ENCODE measurements around the gene TRPM4. TPM values are rescaled to one million over a fixed set of nuclear protein-coding genes. Genes with fewer than 3 reads are reported as not detected.

The TRPM4 gene
- total and polyA plus RNA-seq, 2 experiments from 2014 or later, result 16.5 to 25.7 TPM

DNA sequence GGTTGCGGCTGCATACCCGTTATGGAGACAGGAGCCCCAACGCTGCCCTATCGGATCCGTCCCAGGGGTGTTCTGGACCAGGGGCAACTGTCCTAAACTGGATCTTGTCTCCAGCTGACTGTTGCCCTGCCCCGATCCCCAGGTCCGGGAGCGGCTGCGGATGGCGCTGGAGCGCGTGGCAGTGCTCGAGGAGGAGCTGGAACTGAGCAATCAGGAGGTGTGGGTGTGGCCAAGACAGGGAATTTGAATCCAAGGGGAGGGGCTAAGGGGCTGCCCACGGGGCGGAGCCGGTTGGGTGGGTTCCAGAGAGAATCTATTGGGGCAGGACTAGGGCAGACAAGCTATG is 28.4 kb upstream of the TRPM4 start:
- peak overlapping the region; percentile 85 for H3K4me3 Mint-ChIP-seq
- peaks cover 10% of the 10 kb centered on the region for H3K36me3 Mint-ChIP-seq (ENCODE audit: low read depth)

DNA sequence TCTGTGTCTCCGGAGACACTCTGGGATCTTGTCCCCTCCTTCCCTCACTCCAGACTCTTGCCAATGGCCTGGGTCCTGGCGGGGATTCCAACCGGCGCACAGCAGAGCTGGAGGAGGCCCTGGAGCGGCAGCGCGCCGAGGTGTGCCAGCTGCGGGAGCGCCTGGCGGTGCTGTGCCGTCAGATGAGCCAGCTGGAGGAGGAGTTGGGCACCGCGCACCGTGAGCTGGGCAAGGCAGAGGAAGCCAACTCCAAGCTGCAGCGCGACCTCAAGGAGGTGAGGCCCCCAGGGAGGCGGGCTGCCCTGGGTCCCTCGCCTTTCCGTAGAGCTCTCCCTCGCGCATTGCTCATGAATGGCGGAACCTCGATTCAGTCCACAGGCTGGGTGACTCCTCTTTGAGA is 27.3 kb upstream of the TRPM4 start:
- H2AFZ ChIP-seq, result no peak overlapping the region
- peaks cover 23% of the 10 kb centered on the region; the same call in 1 of the 2 replicates for H3F3A ChIP-seq (replicated peaks; ENCODE audit: low read depth)
- H3K36me3 ChIP-seq (ENCODE audit: insufficient read depth), result peaks cover 2% of the 10 kb centered on the region; the same call in 1 of the 2 replicates
- no peaks in the 10 kb centered on the region for H3K79me2 ChIP-seq (replicated peaks; ENCODE audit: insufficient read depth)
- no peak overlapping the region for H3K27ac ChIP-seq (ENCODE audit: low read depth)
- H3K4me3 Mint-ChIP-seq, result no peak overlapping the region; the same call in 2 of the 3 replicates
- ATAC-seq, result no peak
- DNase-seq (ENCODE audit: low spot score), result no peak
- peaks cover 26% of the 10 kb centered on the region for H3K4me1 Mint-ChIP-seq
- H3K36me3 Mint-ChIP-seq (ENCODE audit: low read depth), result peaks cover 19% of the 10 kb centered on the region
- no peak overlapping the region for H3K27ac Mint-ChIP-seq
- H3K4me3 ChIP-seq, result no peak overlapping the region
- peaks cover 7% of the 10 kb centered on the region for H3K27me3 Mint-ChIP-seq (ENCODE audit: insufficient read depth, low read depth, poor library complexity)
- H3K4me1 ChIP-seq (ENCODE audit: insufficient read depth), result peaks cover 18% of the 10 kb centered on the region
- no peaks in the 10 kb centered on the region for H4K20me1 ChIP-seq (replicated peaks; ENCODE audit: insufficient read depth)
- no peak overlapping the region for H3K4me2 ChIP-seq
- no peaks in the 10 kb centered on the region for H3K9me3 Mint-ChIP-seq
- H3K9me2 ChIP-seq (ENCODE audit: insufficient read depth), result no peaks in the 10 kb centered on the region
- no peaks in the 10 kb centered on the region for H3K27me3 ChIP-seq (ENCODE audit: insufficient read depth)
- TF ChIP-seq STAT1 (IDR thresholded peaks at IDR 0.05; ENCODE audit: unreplicated experiment) (no peak), JUNB (IDR thresholded peaks at IDR 0.05; ENCODE audit: unreplicated experiment) (no peak), POLR2AphosphoS5 (IDR thresholded peaks at IDR 0.05; ENCODE audit: low read depth) (no peak), CREB1 (CRISPR knock-in tag; IDR thresholded peaks at IDR 0.05; ENCODE audit: low read depth) (no peak), EZH2 (IDR thresholded peaks at IDR 0.05; ENCODE audit: low read depth, unreplicated experiment) (no peak), NANOG (IDR thresholded peaks at IDR 0.05; ENCODE audit: borderline replicate concordance) (no peak), ZNF331 (CRISPR knock-in tag; IDR thresholded peaks at IDR 0.05; ENCODE audit: low read depth) (no peak)
- TF ChIP-seq, protein P1, sequence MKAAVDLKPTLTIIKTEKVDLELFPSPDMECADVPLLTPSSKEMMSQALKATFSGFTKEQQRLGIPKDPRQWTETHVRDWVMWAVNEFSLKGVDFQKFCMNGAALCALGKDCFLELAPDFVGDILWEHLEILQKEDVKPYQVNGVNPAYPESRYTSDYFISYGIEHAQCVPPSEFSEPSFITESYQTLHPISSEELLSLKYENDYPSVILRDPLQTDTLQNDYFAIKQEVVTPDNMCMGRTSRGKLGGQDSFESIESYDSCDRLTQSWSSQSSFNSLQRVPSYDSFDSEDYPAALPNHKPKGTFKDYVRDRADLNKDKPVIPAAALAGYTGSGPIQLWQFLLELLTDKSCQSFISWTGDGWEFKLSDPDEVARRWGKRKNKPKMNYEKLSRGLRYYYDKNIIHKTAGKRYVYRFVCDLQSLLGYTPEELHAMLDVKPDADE (IDR thresholded peaks at IDR 0.05), result no peak
- TF ChIP-seq, protein P2, sequence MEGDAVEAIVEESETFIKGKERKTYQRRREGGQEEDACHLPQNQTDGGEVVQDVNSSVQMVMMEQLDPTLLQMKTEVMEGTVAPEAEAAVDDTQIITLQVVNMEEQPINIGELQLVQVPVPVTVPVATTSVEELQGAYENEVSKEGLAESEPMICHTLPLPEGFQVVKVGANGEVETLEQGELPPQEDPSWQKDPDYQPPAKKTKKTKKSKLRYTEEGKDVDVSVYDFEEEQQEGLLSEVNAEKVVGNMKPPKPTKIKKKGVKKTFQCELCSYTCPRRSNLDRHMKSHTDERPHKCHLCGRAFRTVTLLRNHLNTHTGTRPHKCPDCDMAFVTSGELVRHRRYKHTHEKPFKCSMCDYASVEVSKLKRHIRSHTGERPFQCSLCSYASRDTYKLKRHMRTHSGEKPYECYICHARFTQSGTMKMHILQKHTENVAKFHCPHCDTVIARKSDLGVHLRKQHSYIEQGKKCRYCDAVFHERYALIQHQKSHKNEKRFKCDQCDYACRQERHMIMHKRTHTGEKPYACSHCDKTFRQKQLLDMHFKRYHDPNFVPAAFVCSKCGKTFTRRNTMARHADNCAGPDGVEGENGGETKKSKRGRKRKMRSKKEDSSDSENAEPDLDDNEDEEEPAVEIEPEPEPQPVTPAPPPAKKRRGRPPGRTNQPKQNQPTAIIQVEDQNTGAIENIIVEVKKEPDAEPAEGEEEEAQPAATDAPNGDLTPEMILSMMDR (conservative IDR thresholded peaks at IDR 0.05; ENCODE audit: low read depth in 2 of 2), result no peak
- TF ChIP-seq, protein P3, sequence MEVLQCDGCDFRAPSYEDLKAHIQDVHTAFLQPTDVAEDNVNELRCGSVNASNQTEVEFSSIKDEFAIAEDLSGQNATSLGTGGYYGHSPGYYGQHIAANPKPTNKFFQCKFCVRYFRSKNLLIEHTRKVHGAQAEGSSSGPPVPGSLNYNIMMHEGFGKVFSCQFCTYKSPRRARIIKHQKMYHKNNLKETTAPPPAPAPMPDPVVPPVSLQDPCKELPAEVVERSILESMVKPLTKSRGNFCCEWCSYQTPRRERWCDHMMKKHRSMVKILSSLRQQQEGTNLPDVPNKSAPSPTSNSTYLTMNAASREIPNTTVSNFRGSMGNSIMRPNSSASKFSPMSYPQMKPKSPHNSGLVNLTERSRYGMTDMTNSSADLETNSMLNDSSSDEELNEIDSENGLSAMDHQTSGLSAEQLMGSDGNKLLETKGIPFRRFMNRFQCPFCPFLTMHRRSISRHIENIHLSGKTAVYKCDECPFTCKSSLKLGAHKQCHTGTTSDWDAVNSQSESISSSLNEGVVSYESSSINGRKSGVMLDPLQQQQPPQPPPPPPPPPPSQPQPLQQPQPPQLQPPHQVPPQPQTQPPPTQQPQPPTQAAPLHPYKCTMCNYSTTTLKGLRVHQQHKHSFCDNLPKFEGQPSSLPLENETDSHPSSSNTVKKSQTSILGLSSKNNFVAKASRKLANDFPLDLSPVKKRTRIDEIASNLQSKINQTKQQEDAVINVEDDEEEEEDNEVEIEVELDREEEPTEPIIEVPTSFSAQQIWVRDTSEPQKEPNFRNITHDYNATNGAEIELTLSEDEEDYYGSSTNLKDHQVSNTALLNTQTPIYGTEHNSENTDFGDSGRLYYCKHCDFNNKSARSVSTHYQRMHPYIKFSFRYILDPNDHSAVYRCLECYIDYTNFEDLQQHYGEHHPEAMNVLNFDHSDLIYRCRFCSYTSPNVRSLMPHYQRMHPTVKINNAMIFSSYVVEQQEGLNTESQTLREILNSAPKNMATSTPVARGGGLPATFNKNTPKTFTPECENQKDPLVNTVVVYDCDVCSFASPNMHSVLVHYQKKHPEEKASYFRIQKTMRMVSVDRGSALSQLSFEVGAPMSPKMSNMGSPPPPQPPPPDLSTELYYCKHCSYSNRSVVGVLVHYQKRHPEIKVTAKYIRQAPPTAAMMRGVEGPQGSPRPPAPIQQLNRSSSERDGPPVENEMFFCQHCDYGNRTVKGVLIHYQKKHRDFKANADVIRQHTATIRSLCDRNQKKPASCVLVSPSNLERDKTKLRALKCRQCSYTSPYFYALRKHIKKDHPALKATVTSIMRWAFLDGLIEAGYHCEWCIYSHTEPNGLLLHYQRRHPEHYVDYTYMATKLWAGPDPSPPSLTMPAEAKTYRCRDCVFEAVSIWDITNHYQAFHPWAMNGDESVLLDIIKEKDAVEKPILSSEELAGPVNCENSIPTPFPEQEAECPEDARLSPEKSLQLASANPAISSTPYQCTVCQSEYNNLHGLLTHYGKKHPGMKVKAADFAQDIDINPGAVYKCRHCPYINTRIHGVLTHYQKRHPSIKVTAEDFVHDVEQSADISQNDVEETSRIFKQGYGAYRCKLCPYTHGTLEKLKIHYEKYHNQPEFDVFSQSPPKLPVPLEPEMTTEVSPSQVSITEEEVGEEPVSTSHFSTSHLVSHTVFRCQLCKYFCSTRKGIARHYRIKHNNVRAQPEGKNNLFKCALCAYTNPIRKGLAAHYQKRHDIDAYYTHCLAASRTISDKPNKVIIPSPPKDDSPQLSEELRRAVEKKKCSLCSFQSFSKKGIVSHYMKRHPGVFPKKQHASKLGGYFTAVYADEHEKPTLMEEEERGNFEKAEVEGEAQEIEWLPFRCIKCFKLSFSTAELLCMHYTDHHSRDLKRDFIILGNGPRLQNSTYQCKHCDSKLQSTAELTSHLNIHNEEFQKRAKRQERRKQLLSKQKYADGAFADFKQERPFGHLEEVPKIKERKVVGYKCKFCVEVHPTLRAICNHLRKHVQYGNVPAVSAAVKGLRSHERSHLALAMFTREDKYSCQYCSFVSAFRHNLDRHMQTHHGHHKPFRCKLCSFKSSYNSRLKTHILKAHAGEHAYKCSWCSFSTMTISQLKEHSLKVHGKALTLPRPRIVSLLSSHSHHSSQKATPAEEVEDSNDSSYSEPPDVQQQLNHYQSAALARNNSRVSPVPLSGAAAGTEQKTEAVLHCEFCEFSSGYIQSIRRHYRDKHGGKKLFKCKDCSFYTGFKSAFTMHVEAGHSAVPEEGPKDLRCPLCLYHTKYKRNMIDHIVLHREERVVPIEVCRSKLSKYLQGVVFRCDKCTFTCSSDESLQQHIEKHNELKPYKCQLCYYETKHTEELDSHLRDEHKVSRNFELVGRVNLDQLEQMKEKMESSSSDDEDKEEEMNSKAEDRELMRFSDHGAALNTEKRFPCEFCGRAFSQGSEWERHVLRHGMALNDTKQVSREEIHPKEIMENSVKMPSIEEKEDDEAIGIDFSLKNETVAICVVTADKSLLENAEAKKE (CRISPR knock-in tag; IDR thresholded peaks at IDR 0.05), result no peak

More for the DNA sequence above, 28.4 kb upstream of the TRPM4 start:
- Mint-ChIP-seq H3K9me3 (no peaks in the 10 kb centered on the region), H3K27me3 (ENCODE audit: insufficient read depth, low read depth, poor library complexity) (peaks cover 8% of the 10 kb centered on the region), H3K4me1 (peaks cover 29% of the 10 kb centered on the region), H3K27ac (no peak overlapping the region; the same call in 1 of the 2 replicates)
- Histone ChIP-seq H3K4me3 (peak overlapping the region; percentile 69), H3F3A (replicated peaks; ENCODE audit: low read depth) (peaks cover 18% of the 10 kb centered on the region; the same call in 1 of the 2 replicates), H3K27ac (ENCODE audit: low read depth) (no peak overlapping the region), H3K27me3 (ENCODE audit: insufficient read depth) (no peaks in the 10 kb centered on the region), H3K9me2 (ENCODE audit: insufficient read depth) (no peaks in the 10 kb centered on the region), H2AFZ (no peak overlapping the region), H3K36me3 (ENCODE audit: insufficient read depth) (no peaks in the 10 kb centered on the region), H4K20me1 (replicated peaks; ENCODE audit: insufficient read depth) (no peaks in the 10 kb centered on the region), H3K4me2 (peak overlapping the region; percentile 92), H3K4me1 (ENCODE audit: insufficient read depth) (peaks cover 18% of the 10 kb centered on the region), H3K79me2 (replicated peaks; ENCODE audit: insufficient read depth) (no peaks in the 10 kb centered on the region)
- ATAC-seq, result peak; percentile 20
- TF ChIP-seq STAT1 (IDR thresholded peaks at IDR 0.05; ENCODE audit: unreplicated experiment), result no peak
- TF ChIP-seq NANOG (IDR thresholded peaks at IDR 0.05; ENCODE audit: borderline replicate concordance), result no peak
- peak; percentile 52 for TF ChIP-seq POLR2AphosphoS5 (IDR thresholded peaks at IDR 0.05; ENCODE audit: low read depth)
- DNase-seq (ENCODE audit: low spot score), result peak; percentile 91
